Measurements from ENCODE around the gene ALKBH7. TPM values are rescaled to one million over a fixed set of nuclear protein-coding genes. Genes with fewer than 3 reads are reported as not detected.

The ALKBH7 gene
- polyA plus RNA-seq, 1 donor (not counting 4 experiments of a cell fraction or from before 2014, with no cell fraction given) = 9.8 TPM

- FAIRE-seq (no peak), DNase-seq (ENCODE audit: low read depth, low spot score) (no peak)
- dilution Hi-C loops (cut with MboI; ENCODE audit: extremely low pct_ligation_motif_present, low sequenced_read_pairs) = no loop called here
- no peaks in the 10 kb centered on the region for H3K27me3 ChIP-seq (ENCODE audit: control insufficient read depth, extremely low read depth, insufficient read depth, low read length)
- H3K36me3 ChIP-seq (ENCODE audit: control insufficient read depth in 2 of 2, extremely low read depth in 1 of 2, insufficient read depth in 2 of 2, low read length in 2 of 2) = peaks cover 19 to 20% of the 10 kb centered on the region in 2 experiments
- no peaks in the 10 kb centered on the region for H3K9me3 ChIP-seq (ENCODE audit: control insufficient read depth, low read depth, low read length)
- H3K4me2 ChIP-seq (ENCODE audit: control insufficient read depth, extremely low read depth, insufficient read depth, low read depth, low read length) = no peak overlapping the region
- H3K9me1 ChIP-seq (ENCODE audit: control insufficient read depth, extremely low read depth, insufficient read depth, low read length) = no peaks in the 10 kb centered on the region
- TF ChIP-seq CTCF (optimal IDR thresholded peaks at IDR 0.05 in 1 of 3, IDR thresholded peaks at IDR 0.05 in 1 of 3, conservative IDR thresholded peaks at IDR 0.05 in 1 of 3; ENCODE audit: extremely low read depth in 1 of 3, insufficient read depth in 2 of 3, low read length in 3 of 3) (no peak), EZH2 (IDR thresholded peaks at IDR 0.05; ENCODE audit: low read length) (no peak)
- no peak overlapping the region for H2AFZ ChIP-seq (ENCODE audit: control insufficient read depth, low read length)
- no peak overlapping the region for H3K4me3 ChIP-seq (ENCODE audit: control insufficient read depth in 2 of 3, extremely low read depth in 1 of 3, insufficient read depth in 2 of 3, low read depth in 1 of 3, low read length in 3 of 3)
- no peaks in the 10 kb centered on the region for H4K20me1 ChIP-seq (ENCODE audit: control insufficient read depth, extremely low read depth, insufficient read depth, low read length)
- no peak overlapping the region for H3K27ac ChIP-seq (ENCODE audit: control insufficient read depth, insufficient read depth, low read length)
- H3K79me2 ChIP-seq (ENCODE audit: control insufficient read depth, insufficient read depth, low read length) = peaks cover 15% of the 10 kb centered on the region
- peaks cover 3% of the 10 kb centered on the region for H3K4me1 ChIP-seq (ENCODE audit: control insufficient read depth, extremely low read depth, insufficient read depth, low read length)
- H3K9ac ChIP-seq (ENCODE audit: control insufficient read depth, extremely low read depth, insufficient read depth, low read length) = no peak overlapping the region
Measured at GRCh38 chr19:6364353-6364752, 8.2 kb upstream of the ALKBH7 start.

GRCh38 chr19:6373096-6373812 lies 660 bp downstream of the ALKBH7 start:
- Histone ChIP-seq H3K79me2 (ENCODE audit: control insufficient read depth, insufficient read depth, low read length) (no peaks in the 10 kb centered on the region), H3K9me3 (ENCODE audit: control insufficient read depth, low read depth, low read length) (no peaks in the 10 kb centered on the region), H3K4me2 (ENCODE audit: control insufficient read depth, extremely low read depth, insufficient read depth, low read depth, low read length) (peak overlapping the region; percentile 96), H3K36me3 (ENCODE audit: control insufficient read depth in 2 of 2, extremely low read depth in 1 of 2, insufficient read depth in 2 of 2, low read length in 2 of 2) (peaks cover 0 to 3% of the 10 kb centered on the region in 2 experiments), H3K4me3 (ENCODE audit: control insufficient read depth in 2 of 3, extremely low read depth in 1 of 3, insufficient read depth in 2 of 3, low read depth in 1 of 3, low read length in 3 of 3) (peak overlapping the region; percentile 87 to 92 (median 89)), H3K9ac (ENCODE audit: control insufficient read depth, extremely low read depth, insufficient read depth, low read length) (peak overlapping the region; percentile 81), H3K4me1 (ENCODE audit: control insufficient read depth, extremely low read depth, insufficient read depth, low read length) (peaks cover 10% of the 10 kb centered on the region), H2AFZ (ENCODE audit: control insufficient read depth, low read length) (peak overlapping the region; percentile 91), H4K20me1 (ENCODE audit: control insufficient read depth, extremely low read depth, insufficient read depth, low read length) (no peaks in the 10 kb centered on the region), H3K27ac (ENCODE audit: control insufficient read depth, insufficient read depth, low read length) (peak overlapping the region; percentile 74), H3K27me3 (ENCODE audit: control insufficient read depth, extremely low read depth, insufficient read depth, low read length) (no peaks in the 10 kb centered on the region), H3K9me1 (ENCODE audit: control insufficient read depth, extremely low read depth, insufficient read depth, low read length) (no peaks in the 10 kb centered on the region)
- FAIRE-seq (peak; percentile 87), DNase-seq (ENCODE audit: low read depth, low spot score) (peak; percentile 91)
- TF ChIP-seq EZH2 (IDR thresholded peaks at IDR 0.05; ENCODE audit: low read length) (no peak), CTCF (optimal IDR thresholded peaks at IDR 0.05 in 1 of 3, IDR thresholded peaks at IDR 0.05 in 1 of 3, conservative IDR thresholded peaks at IDR 0.05 in 1 of 3; ENCODE audit: extremely low read depth in 1 of 3, insufficient read depth in 2 of 3, low read length in 3 of 3) (no peak)
- dilution Hi-C loops (cut with MboI; ENCODE audit: extremely low pct_ligation_motif_present, low sequenced_read_pairs) = no loop called here

Measured in keratinocyte (primary cell).